Measurements from ENCODE around the gene PDSS2. TPM values are rescaled to one million over a fixed set of nuclear protein-coding genes. Genes with fewer than 3 reads are reported as not detected.

The PDSS2 gene
- total and polyA plus RNA-seq, 9 of the 15 experiments (the other 6 are each of a cell fraction or from before 2014, with no cell fraction given), result 5.8 to 21.1 (median 12.0) TPM

DNA sequence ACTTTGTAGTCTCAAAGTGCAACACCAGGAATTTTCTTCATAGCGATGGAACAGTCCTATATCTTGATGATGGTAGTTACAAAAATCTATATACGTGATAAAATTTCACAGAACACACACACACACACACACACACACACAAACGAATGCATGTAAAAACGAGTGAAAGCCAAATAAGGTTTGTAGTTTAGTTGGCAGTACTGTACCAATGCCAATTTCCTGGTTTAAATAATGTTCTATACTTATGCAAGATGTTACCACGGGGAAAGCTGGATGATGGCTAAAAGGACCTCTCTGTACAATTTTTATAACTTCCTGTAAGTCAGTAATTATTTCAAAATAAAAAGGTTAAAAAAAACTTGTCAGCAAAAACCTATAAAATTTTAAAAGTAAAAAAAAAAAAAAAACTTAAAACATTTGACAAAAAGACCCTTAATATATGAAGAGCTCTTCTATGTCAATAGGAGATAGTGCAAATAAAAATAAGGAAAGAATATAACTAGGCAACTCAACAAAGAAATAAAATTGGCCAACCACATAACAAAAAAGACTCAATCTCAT lies 37.6 kb downstream of the PDSS2 start (continued):
- no peak for TF ChIP-seq POLR2H (tag; IDR thresholded peaks at IDR 0.05; ENCODE audit: low read depth)
- TF ChIP-seq, protein P1, sequence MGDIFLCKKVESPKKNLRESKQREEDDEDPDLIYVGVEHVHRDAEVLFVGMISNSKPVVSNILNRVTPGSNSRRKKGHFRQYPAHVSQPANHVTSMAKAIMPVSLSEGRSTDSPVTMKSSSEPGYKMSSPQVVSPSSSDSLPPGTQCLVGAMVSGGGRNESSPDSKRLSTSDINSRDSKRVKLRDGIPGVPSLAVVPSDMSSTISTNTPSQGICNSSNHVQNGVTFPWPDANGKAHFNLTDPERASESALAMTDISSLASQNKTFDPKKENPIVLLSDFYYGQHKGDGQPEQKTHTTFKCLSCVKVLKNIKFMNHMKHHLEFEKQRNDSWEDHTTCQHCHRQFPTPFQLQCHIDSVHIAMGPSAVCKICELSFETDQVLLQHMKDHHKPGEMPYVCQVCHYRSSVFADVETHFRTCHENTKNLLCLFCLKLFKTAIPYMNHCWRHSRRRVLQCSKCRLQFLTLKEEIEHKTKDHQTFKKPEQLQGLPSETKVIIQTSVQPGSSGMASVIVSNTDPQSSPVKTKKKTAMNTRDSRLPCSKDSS (IDR thresholded peaks at IDR 0.05; ENCODE audit: low read depth, partially characterized antibody), result no peak
- no peak for TF ChIP-seq BRF1 (IDR thresholded peaks at IDR 0.05; ENCODE audit: borderline replicate concordance, extremely low read depth, insufficient read length)
- peak; percentile 76 for TF ChIP-seq C11orf30 (IDR thresholded peaks at IDR 0.05; ENCODE audit: low read depth)

DNA sequence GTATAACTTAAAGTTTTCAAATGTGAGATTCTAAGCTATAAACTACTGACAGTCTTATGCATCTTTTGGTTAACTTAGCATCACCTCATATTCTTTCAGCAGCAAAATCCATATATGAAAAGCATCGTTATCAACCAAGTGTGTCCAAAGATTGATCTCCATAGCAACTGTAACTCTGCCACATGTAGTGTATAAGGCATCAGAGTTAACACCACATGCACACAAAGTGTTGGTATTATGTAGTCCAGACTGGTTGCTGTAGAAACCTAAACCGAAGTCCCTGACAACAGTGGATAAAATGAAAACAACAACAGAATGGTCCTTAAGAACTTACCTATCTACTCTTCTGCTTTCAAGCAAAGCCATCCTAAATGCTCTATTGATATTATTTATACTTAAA lies 39.6 kb downstream of the PDSS2 start:
- no peak for ATAC-seq
- 50% methylated on average over 2 of the region's 2 CpGs for WGBS (ENCODE audit: insufficient coverage, low coverage, missing lambda C conversion rate)
- Histone ChIP-seq H3K79me2 (ENCODE audit: control insufficient read depth, insufficient read depth, low read length) (no peaks in the 10 kb centered on the region; the same call in 2 of the 3 replicates), H3K36me3 (ENCODE audit: control insufficient read depth, insufficient read depth, low read length) (no peaks in the 10 kb centered on the region), H3K9ac (ENCODE audit: insufficient read depth in 1 of 2, low read depth in 2 of 2, low read length in 2 of 2) (no peak overlapping the region), H3K9me1 (ENCODE audit: control insufficient read depth, insufficient read depth, low read length) (no peaks in the 10 kb centered on the region), H3K4me3 (no peak overlapping the region), H3K27ac (ENCODE audit: extremely low read depth, low read depth, low read length) (no peak overlapping the region), H3K27me3 (ENCODE audit: control insufficient read depth in 2 of 2, insufficient read depth in 2 of 2, low read length in 2 of 2) (no peaks in the 10 kb centered on the region), H2AFZ (ENCODE audit: low read depth, low read length) (no peak overlapping the region), H4K20me1 (replicated peaks; ENCODE audit: control insufficient read depth, insufficient read depth, low read length) (no peaks in the 10 kb centered on the region), H3K4me1 (replicated peaks in 1 of 2; ENCODE audit: control insufficient read depth in 2 of 2, insufficient read depth in 2 of 2, low read length in 2 of 2) (no peaks in the 10 kb centered on the region), H3K4me2 (ENCODE audit: insufficient read depth, low read length) (no peak overlapping the region), H3K9me3 (replicated peaks; ENCODE audit: control insufficient read depth, insufficient read depth, low read depth, low read length) (no peaks in the 10 kb centered on the region)
- no peak for FAIRE-seq
- intact Hi-C loops (cut with micrococcal nuclease) (no loop called here), in situ Hi-C loops (cut with MboI) (no loop called here)
- no peak for DNase-seq (ENCODE audit: extremely low read depth in 1 of 4, low spot score in 3 of 4)
- ChIA-PET POLR2A (no interaction called here), CTCF (ENCODE audit: low intra/inter-chr PET ratio) (no interaction called here)
- no TSS peak for BruUV-seq (replicated peaks)
- TF ChIP-seq FOXJ2 (tag; IDR thresholded peaks at IDR 0.05) (peak; percentile 61; the same call in 1 of the 2 replicates), RFX1 (IDR thresholded peaks at IDR 0.05) (peak; percentile 25; the same call in 1 of the 2 replicates), ZNF232 (CRISPR knock-in tag; IDR thresholded peaks at IDR 0.05) (no peak)
- TF ChIP-seq, protein P2, sequence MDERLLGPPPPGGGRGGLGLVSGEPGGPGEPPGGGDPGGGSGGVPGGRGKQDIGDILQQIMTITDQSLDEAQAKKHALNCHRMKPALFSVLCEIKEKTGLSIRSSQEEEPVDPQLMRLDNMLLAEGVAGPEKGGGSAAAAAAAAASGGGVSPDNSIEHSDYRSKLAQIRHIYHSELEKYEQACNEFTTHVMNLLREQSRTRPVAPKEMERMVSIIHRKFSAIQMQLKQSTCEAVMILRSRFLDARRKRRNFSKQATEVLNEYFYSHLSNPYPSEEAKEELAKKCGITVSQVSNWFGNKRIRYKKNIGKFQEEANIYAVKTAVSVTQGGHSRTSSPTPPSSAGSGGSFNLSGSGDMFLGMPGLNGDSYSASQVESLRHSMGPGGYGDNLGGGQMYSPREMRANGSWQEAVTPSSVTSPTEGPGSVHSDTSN (CRISPR knock-in tag; IDR thresholded peaks at IDR 0.05; ENCODE audit: low read depth), result no peak
- TF ChIP-seq, protein P2 (tag; conservative IDR thresholded peaks at IDR 0.05; ENCODE audit: low read depth), result no peak
- TF ChIP-seq, protein P3, sequence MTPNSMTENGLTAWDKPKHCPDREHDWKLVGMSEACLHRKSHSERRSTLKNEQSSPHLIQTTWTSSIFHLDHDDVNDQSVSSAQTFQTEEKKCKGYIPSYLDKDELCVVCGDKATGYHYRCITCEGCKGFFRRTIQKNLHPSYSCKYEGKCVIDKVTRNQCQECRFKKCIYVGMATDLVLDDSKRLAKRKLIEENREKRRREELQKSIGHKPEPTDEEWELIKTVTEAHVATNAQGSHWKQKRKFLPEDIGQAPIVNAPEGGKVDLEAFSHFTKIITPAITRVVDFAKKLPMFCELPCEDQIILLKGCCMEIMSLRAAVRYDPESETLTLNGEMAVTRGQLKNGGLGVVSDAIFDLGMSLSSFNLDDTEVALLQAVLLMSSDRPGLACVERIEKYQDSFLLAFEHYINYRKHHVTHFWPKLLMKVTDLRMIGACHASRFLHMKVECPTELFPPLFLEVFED (CRISPR knock-in tag; conservative IDR thresholded peaks at IDR 0.05), result no peak
- TF ChIP-seq, protein P4, sequence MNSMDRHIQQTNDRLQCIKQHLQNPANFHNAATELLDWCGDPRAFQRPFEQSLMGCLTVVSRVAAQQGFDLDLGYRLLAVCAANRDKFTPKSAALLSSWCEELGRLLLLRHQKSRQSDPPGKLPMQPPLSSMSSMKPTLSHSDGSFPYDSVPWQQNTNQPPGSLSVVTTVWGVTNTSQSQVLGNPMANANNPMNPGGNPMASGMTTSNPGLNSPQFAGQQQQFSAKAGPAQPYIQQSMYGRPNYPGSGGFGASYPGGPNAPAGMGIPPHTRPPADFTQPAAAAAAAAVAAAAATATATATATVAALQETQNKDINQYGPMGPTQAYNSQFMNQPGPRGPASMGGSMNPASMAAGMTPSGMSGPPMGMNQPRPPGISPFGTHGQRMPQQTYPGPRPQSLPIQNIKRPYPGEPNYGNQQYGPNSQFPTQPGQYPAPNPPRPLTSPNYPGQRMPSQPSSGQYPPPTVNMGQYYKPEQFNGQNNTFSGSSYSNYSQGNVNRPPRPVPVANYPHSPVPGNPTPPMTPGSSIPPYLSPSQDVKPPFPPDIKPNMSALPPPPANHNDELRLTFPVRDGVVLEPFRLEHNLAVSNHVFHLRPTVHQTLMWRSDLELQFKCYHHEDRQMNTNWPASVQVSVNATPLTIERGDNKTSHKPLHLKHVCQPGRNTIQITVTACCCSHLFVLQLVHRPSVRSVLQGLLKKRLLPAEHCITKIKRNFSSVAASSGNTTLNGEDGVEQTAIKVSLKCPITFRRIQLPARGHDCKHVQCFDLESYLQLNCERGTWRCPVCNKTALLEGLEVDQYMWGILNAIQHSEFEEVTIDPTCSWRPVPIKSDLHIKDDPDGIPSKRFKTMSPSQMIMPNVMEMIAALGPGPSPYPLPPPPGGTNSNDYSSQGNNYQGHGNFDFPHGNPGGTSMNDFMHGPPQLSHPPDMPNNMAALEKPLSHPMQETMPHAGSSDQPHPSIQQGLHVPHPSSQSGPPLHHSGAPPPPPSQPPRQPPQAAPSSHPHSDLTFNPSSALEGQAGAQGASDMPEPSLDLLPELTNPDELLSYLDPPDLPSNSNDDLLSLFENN (IDR thresholded peaks at IDR 0.05; ENCODE audit: low read depth in 2 of 2, low read length in 2 of 2), result no peak
